Activated B cell treated with CpG ODN at 0.5 μM for 24 hours (primary cell): ENCODE results near the gene ELL2. TPM values are rescaled to one million over a fixed set of nuclear protein-coding genes. Genes with fewer than 3 reads are reported as not detected.
"Not testable (repeated sequence)": the region's sequence is repeated elsewhere in the genome, so short reads cannot be mapped to it uniquely, and the experiment has no call there.

Source experiments
- ATAC-seq: fragments of 200-7000 bp; cut with Tn5 transposase; one replicate; pipeline ENCODE4 v1.10.0; 2021; ENCODE audit warnings: low read depth, mild to moderate bottlenecking, moderate library complexity
- CTCF ChIA-PET: fragments of 350-600 bp; sonication (Branson Sonifier 250); formaldehyde crosslinking; loops from one replicate; lab custom pipeline; 2021; ENCODE audit warnings: antibody characterized with exemption; lab: Charles Lee
- POLR2A ChIA-PET: fragments of 350-600 bp; sonication (Branson Sonifier 250); formaldehyde crosslinking; loops from one replicate; lab custom pipeline; 2021; ENCODE audit warnings: antibody characterized with exemption; lab: Charles Lee
- DNase-seq: peaks from one replicate; pipeline ENCODE4 v3.0.0; 2022
- H3K27ac Mint-ChIP-seq: one replicate; pipeline ENCODE4 v1.8.0; 2020; ENCODE audit warnings: mixed read lengths
- H3K27me3 Mint-ChIP-seq: one replicate; pipeline ENCODE4 v1.8.0; 2021; ENCODE audit warnings: mixed read lengths
- H3K36me3 Mint-ChIP-seq: one replicate; pipeline ENCODE4 v1.8.0; 2021; ENCODE audit warnings: low read depth, mixed read lengths
- H3K4me1 Mint-ChIP-seq: one replicate; pipeline ENCODE4 v1.8.0; 2021; ENCODE audit warnings: mixed read lengths
- H3K4me3 Mint-ChIP-seq: one replicate; pipeline ENCODE4 v1.8.0; 2020; ENCODE audit warnings: mild to moderate bottlenecking, mixed read lengths
- H3K9me3 Mint-ChIP-seq: one replicate; pipeline ENCODE4 v1.8.0; 2020; ENCODE audit warnings: mixed read lengths
- intact Hi-C: fragments of 100-400 bp; cut with micrococcal nuclease; formaldehyde crosslinking; loops from one replicate; pipeline ENCODE4 v1.15.1; 2024
- total RNA-seq: library from RNA; stranded (reverse); gene quantifications from 2 replicates; pipeline ENCODE4 v1.2.3, GENCODE V29; 2022
- TF ChIP-seq, protein P1 (sequence below): fragments of 200-600 bp; IDR thresholded peaks from one replicate; pipeline ENCODE4 v1.8.0; 2022; ENCODE audit warnings: antibody characterized with exemption, mild to moderate bottlenecking

Gene ELL2
- total RNA-seq, 1 donor from 2014 or later: 56.0 TPM

DNA sequence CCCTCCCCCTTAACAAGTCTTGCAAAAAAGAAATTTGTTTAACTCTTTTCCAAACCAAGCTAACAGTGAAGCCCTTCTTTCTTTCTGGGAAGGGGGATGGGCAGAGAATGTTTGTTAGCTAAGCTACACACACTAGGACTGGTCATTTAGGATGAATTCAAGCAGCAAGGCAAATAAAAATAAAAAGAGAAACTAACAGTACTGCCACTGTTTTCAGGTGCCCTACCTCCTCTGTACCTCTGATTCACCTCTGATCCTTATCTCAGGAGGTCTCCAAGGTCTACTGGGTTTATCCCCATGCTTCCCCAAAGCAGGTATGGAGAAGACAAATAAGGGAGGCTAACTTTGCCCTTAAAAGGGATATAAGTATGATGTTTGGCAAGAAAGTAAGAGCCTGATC lies 52.9 kb downstream of the ELL2 start:
- TF ChIP-seq, protein P1, sequence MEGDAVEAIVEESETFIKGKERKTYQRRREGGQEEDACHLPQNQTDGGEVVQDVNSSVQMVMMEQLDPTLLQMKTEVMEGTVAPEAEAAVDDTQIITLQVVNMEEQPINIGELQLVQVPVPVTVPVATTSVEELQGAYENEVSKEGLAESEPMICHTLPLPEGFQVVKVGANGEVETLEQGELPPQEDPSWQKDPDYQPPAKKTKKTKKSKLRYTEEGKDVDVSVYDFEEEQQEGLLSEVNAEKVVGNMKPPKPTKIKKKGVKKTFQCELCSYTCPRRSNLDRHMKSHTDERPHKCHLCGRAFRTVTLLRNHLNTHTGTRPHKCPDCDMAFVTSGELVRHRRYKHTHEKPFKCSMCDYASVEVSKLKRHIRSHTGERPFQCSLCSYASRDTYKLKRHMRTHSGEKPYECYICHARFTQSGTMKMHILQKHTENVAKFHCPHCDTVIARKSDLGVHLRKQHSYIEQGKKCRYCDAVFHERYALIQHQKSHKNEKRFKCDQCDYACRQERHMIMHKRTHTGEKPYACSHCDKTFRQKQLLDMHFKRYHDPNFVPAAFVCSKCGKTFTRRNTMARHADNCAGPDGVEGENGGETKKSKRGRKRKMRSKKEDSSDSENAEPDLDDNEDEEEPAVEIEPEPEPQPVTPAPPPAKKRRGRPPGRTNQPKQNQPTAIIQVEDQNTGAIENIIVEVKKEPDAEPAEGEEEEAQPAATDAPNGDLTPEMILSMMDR: no peak
- no peak overlapping the region for H3K4me3 Mint-ChIP-seq
- H3K9me3 Mint-ChIP-seq: no peaks in the 10 kb centered on the region
- H3K27ac Mint-ChIP-seq: no peak overlapping the region
- H3K36me3 Mint-ChIP-seq: peaks cover 56% of the 10 kb centered on the region
- H3K27me3 Mint-ChIP-seq: no peaks in the 10 kb centered on the region
- no peak for DNase-seq
- no peak for ATAC-seq
- H3K4me1 Mint-ChIP-seq: no peaks in the 10 kb centered on the region
- intact Hi-C loops: no loop called here
- ChIA-PET CTCF (no interaction called here), POLR2A (no interaction called here)

DNA sequence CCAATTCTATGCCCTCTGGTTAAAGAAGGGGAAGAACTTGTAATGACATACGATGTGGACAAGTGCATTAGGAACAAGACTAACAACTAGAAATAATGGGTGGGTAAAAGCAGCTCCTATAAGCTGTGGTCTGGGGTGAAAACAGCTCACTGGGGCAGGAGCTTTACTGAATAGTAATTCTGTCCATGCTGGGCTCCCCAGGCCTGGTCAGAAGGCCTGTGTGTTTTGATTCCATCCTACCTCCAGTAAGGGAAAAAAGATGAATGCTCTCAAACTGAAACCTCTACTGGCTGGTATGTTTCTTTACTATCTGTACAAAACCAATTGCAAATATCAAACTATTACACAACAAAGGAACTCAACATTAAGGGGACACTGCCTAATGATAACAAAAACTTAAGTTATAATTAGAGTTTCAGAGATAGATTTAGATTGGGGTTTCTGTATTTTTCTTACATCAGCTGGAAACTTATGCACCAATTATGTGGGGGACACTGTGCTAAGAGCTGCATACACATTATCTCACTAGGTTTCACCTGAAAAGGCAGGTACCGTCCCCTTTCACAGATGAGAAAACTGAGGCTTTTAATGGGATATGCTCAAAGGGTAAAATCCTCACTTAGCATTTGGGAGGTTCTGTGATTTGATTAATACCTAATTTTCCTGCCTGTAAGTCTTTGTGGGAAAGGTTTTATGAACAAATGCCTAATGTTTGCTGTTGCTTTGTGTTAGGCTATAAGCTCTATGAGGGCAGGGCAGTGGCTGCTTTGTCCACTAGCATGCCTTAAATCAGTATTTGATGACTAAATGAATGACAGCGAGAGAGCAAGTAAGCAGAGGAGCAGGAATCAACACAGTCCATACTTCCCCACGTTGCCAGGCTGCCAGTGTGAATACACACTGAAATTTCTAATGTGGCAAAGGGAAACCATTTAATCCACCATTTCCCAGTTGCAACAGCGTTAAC lies 53.6 kb downstream of the ELL2 start:
- CTCF ChIA-PET: no interaction called here

DNA sequence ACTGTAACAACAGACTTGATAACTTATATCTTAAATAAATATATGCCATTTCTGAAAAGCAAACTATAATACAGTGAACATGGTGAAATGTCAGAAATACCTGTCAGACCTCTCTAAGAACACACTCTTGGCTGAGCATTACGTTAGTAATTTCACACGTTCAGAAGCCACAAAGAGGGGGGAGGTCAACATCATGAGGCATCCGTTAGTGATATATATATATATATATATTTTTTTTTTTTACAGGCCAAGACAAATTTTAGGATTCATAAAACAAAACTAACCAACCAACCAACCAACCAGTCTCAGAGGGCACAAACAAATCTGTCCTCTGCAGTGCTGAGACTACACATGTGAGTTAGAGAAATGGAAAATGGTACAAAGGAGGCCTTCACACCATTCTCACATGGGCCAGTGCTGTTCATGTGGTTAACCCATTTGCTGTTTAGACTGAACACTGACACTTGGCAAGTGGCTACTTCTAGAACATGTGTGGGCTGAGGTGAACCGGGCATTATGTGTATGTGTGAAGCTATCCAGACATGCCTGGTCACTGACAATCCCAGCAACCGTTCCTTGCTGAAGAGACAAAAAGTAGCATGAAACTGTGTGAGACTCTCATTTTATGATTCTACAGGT lies 54.5 kb downstream of the ELL2 start:
- intact Hi-C loops: no loop called here
- H3K27ac Mint-ChIP-seq: no peak overlapping the region
- ATAC-seq (no peak), DNase-seq (no peak)
- H3K9me3 Mint-ChIP-seq: no peaks in the 10 kb centered on the region
- H3K4me1 Mint-ChIP-seq: no peaks in the 10 kb centered on the region
- H3K4me3 Mint-ChIP-seq: no peak overlapping the region
- peaks cover 50% of the 10 kb centered on the region for H3K36me3 Mint-ChIP-seq
- H3K27me3 Mint-ChIP-seq: no peaks in the 10 kb centered on the region
- ChIA-PET POLR2A (no interaction called here), CTCF (no interaction called here)
- TF ChIP-seq, protein P1: no peak

More for the DNA sequence above, 53.6 kb downstream of the ELL2 start:
- no peaks in the 10 kb centered on the region for H3K9me3 Mint-ChIP-seq
- no peak overlapping the region for H3K4me3 Mint-ChIP-seq
- peaks cover 54% of the 10 kb centered on the region for H3K36me3 Mint-ChIP-seq
- TF ChIP-seq, protein P1: no peak
- DNase-seq (no peak), ATAC-seq (no peak)
- intact Hi-C loops: no loop called here
- POLR2A ChIA-PET: no interaction called here
- no peaks in the 10 kb centered on the region for H3K27me3 Mint-ChIP-seq
- no peak overlapping the region for H3K27ac Mint-ChIP-seq
- no peaks in the 10 kb centered on the region for H3K4me1 Mint-ChIP-seq

DNA sequence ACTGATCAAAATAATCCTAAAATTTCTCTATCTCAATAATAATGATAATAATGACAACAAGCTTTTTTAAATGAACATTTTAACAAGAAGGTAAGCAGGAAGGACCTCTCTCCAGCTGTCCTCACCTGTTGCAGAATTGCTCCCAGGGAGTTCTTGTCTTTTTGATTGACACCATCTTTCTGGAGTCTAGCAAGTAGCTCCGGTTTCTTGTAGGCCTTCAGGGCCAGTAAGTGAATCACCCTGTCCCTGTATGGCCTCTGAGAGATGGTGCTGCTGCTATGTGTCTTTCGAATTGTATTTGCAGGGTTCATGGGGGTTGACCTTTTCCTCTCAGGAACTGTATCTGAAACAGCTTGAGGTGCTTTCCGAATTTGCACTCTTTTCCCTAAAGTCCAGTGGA lies 55.3 kb downstream of the ELL2 start:
- H3K27me3 Mint-ChIP-seq, CTCF ChIA-PET, DNase-seq, H3K9me3 Mint-ChIP-seq, H3K27ac Mint-ChIP-seq, H3K4me1 Mint-ChIP-seq, POLR2A ChIA-PET, intact Hi-C loops, ATAC-seq, H3K4me3 Mint-ChIP-seq: not testable (repeated sequence)
- H3K36me3 Mint-ChIP-seq: peaks cover 47% of the 10 kb centered on the region

DNA sequence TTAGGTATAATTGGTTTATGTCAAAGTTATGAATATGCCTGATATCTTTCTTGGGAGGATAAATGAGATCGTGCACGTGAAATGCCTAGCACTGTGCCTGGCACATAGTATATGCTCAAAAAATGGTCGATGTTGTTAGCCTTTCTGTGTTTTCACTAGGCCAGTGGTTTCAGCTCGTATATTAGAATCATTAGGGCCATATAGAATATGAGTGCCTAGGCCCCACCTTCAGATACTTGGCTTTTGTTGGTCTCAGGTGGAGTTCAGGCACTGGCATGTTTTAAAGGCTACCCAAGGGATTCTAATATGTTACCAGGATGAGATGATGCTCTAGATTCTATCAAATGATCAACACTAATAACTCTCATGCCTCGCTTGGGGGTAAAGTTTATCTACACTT lies 56.8 kb downstream of the ELL2 start:
- intact Hi-C loops: no loop called here
- Mint-ChIP-seq H3K9me3 (no peaks in the 10 kb centered on the region), H3K36me3 (peaks cover 51% of the 10 kb centered on the region), H3K4me1 (no peaks in the 10 kb centered on the region), H3K4me3 (no peak overlapping the region), H3K27me3 (no peaks in the 10 kb centered on the region), H3K27ac (no peak overlapping the region)
- ChIA-PET POLR2A (no interaction called here), CTCF (no interaction called here)
- no peak for ATAC-seq
- TF ChIP-seq, protein P1: no peak
- no peak for DNase-seq
